ENCODE measurements around the gene PRR20C. TPM values are rescaled to one million over a fixed set of nuclear protein-coding genes. Genes with fewer than 3 reads are reported as not detected.
"Not testable (repeated sequence)": the region's sequence is repeated elsewhere in the genome, so short reads cannot be mapped to it uniquely, and the experiment has no call there.

The PRR20C gene
- total and polyA plus RNA-seq, 7 donors = not detected

DNA sequence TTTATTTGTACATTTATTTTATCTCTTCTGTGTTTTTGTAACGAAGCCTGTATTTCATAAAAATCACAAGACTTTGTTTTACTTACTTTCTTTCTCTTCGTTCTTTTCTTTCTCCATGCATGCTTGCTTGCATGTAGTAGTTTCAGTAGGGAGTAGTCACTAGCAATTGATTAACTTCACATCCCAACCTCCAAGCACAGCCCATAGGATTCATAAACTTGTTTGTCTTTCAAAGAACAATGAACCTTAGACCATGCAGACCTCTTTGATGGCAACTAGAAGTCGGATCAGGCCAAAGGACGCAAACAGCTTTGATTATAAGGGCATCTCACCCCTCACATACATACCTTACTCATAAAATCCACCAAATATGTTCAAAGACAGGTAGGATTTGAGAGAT, 16.3 kb upstream of the PRR20C start:
- Histone ChIP-seq H3K27me3 (no peaks in the 10 kb centered on the region), H3K27ac (no peak overlapping the region), H3K9me3 (no peaks in the 10 kb centered on the region), H3K4me3 (no peak overlapping the region), H3K4me1 (no peaks in the 10 kb centered on the region), H3K36me3 (no peaks in the 10 kb centered on the region)
- TF ChIP-seq POLR2AphosphoS5 (IDR thresholded peaks at IDR 0.05) (no peak), POLR2A (IDR thresholded peaks at IDR 0.05) (no peak), EP300 (IDR thresholded peaks at IDR 0.05) (no peak)
- TF ChIP-seq, protein P1, sequence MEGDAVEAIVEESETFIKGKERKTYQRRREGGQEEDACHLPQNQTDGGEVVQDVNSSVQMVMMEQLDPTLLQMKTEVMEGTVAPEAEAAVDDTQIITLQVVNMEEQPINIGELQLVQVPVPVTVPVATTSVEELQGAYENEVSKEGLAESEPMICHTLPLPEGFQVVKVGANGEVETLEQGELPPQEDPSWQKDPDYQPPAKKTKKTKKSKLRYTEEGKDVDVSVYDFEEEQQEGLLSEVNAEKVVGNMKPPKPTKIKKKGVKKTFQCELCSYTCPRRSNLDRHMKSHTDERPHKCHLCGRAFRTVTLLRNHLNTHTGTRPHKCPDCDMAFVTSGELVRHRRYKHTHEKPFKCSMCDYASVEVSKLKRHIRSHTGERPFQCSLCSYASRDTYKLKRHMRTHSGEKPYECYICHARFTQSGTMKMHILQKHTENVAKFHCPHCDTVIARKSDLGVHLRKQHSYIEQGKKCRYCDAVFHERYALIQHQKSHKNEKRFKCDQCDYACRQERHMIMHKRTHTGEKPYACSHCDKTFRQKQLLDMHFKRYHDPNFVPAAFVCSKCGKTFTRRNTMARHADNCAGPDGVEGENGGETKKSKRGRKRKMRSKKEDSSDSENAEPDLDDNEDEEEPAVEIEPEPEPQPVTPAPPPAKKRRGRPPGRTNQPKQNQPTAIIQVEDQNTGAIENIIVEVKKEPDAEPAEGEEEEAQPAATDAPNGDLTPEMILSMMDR (IDR thresholded peaks at IDR 0.05) = no peak
- DNase-seq = no peak
- intact Hi-C loops (cut with DNase I) = no loop called here
- 12 to 57% methylated on average over 4 of the region's 4 CpGs for WGBS, 2 donors

DNA sequence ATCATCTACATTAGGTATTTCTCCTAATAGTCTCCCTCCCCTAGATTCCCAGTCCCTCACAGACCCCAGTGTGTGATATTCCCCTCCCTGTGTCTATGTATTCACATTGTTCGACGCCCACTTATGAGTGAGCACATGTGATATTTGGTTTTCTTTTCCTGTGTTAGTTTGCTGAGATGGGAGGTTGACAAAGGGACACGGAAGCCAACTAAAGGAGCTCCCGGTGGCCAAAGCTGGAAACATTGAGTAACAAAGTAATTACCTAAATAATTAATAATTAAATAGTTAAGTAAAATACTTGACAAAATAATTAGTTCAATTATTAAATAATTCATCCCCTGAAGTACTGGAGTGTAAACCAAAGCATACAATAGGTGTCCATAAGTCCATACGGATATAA, 14.9 kb upstream of the PRR20C start:
- H3K27ac ChIP-seq = no peak overlapping the region
- TF ChIP-seq POLR2A (IDR thresholded peaks at IDR 0.05) = no peak
- TF ChIP-seq, protein P1 (IDR thresholded peaks at IDR 0.05) = no peak
- TF ChIP-seq POLR2AphosphoS5 (IDR thresholded peaks at IDR 0.05) = no peak
- TF ChIP-seq EP300 (IDR thresholded peaks at IDR 0.05) = no peak
- H3K9me3 ChIP-seq = no peaks in the 10 kb centered on the region
- no peaks in the 10 kb centered on the region for H3K4me1 ChIP-seq
- H3K27me3 ChIP-seq = no peaks in the 10 kb centered on the region
- WGBS, 2 donors = 93 to 94% methylated on average over 5 of the region's 5 CpGs
- intact Hi-C loops (cut with DNase I) = no loop called here
- no peak overlapping the region for H3K4me3 ChIP-seq
- no peaks in the 10 kb centered on the region for H3K36me3 ChIP-seq
- no peak for DNase-seq

DNA sequence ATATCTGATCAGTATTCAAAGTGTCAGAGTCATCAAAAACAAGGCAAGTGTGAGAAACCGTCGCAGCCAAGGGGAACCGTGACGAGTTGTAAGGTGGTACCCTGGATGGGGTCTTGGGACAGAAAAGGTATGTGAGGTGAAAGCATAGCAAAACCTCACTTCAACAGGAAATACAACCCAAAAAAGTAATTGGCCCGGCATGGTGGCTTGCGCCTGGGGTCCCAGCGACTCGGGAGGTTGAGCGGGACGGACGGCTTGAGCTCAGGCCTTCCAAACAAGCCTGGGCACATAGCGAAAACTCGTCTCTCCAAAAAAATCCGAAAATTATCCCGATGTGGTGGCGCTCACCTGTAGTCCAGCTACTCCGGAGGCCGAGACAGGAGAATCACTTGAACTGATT, 14.1 kb upstream of the PRR20C start:
- 91 to 97% methylated on average over 7 to 14 of the region's 18 CpGs for WGBS, 2 donors
- H3K36me3 ChIP-seq; H3K9me3 ChIP-seq; H3K4me3 ChIP-seq; H3K4me1 ChIP-seq; H3K27me3 ChIP-seq; intact Hi-C loops (cut with DNase I); DNase-seq; H3K27ac ChIP-seq: not testable (repeated sequence)

DNA sequence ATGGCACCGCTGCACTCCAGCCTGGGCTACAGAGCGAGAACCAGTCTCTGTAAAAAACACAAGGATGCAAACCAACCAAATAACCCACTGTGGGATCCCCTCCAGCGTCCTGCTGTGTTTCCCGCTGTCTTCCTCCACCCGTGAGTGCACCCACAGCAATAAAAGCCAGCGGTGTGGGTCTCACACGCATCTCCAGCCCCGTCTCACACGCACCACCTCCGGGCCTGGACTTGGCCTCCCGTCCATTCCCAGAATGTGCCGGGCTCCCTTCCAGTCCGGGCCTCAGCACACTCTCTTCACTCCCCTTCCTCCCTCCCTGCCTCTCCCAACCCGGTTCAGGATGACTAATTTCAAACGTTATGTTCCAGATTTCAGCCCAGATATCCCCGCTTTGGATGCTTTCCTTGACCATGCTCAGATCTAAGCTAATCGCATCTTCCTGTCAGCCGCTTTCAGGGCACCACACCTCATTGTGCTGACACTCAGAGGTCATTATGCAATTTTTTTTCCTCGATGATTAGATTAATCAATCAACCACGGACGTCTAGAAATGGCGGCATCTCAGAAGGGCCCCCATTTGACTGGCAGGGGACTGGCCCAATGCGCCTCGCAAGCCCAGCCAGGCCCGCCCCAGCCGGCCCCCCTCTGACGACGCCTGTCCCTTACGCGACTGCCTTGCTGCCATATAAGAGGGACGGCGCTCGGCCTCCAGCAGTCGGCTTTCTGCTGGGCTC, 13.5 kb upstream of the PRR20C start, which contains the start of gene PRR20A:
TSS of gene PRR20A (plus strand) at position 684 of the 734 bp plus-strand sequence. CDS start 387 bp downstream, outside the sequence.
- WGBS, 2 donors = 96 to 98% methylated on average over 10 to 13 of the region's 34 CpGs
- H3K4me3 ChIP-seq; H3K4me1 ChIP-seq; DNase-seq; H3K27me3 ChIP-seq; H3K9me3 ChIP-seq; H3K36me3 ChIP-seq; H3K27ac ChIP-seq; intact Hi-C loops (cut with DNase I): not testable (repeated sequence)

DNA sequence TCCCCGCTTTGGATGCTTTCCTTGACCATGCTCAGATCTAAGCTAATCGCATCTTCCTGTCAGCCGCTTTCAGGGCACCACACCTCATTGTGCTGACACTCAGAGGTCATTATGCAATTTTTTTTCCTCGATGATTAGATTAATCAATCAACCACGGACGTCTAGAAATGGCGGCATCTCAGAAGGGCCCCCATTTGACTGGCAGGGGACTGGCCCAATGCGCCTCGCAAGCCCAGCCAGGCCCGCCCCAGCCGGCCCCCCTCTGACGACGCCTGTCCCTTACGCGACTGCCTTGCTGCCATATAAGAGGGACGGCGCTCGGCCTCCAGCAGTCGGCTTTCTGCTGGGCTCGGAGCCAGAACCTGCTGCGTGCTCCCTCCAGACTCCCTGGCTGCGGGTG, 6.7 kb upstream of the PRR20C start, which contains the start of gene PRR20B:
TSS of gene PRR20B (plus strand) at position 301 of the 400 bp plus-strand sequence. CDS start 387 bp downstream, outside the sequence.
- DNase-seq; H3K4me1 ChIP-seq; H3K9me3 ChIP-seq; H3K27ac ChIP-seq; H3K27me3 ChIP-seq; intact Hi-C loops (cut with DNase I); H3K36me3 ChIP-seq; H3K4me3 ChIP-seq: not testable (repeated sequence)
- WGBS, 2 donors = no CpG with 5 or more reads among the region's 22 CpGs

DNA sequence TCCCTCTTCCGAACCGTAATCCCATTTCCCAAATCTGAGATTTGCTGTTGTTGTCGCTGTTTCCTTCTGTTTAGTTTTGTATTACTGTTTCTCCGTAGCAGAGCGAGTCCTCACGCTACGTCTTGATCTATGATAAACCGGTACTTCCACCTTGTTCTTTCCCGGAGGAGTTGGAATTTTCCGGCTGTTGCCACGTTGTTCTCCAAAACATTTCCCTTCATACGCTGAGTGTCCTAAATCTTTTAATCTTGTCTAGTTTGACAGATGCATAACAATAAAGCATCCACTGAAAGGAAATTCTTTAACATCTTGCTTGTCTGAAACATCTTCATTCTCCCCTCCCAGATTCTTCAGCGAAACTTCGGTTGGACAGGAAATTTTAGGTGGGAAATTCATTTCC, 5.8 kb upstream of the PRR20C start:
- H3K27me3 ChIP-seq; H3K4me3 ChIP-seq; intact Hi-C loops (cut with DNase I); H3K9me3 ChIP-seq; H3K4me1 ChIP-seq; H3K27ac ChIP-seq; H3K36me3 ChIP-seq: not testable (repeated sequence)
- WGBS, 2 donors = 96% methylated on average over 6 of the region's 14 CpGs
- DNase-seq = peak; percentile 29

DNA sequence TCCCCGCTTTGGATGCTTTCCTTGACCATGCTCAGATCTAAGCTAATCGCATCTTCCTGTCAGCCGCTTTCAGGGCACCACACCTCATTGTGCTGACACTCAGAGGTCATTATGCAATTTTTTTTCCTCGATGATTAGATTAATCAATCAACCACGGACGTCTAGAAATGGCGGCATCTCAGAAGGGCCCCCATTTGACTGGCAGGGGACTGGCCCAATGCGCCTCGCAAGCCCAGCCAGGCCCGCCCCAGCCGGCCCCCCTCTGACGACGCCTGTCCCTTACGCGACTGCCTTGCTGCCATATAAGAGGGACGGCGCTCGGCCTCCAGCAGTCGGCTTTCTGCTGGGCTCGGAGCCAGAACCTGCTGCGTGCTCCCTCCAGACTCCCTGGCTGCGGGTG, 6.5 kb downstream of the PRR20C start, which contains the start of gene PRR20D:
TSS of gene PRR20D (plus strand) at position 301 of the 400 bp plus-strand sequence. CDS start 387 bp downstream, outside the sequence.
- H3K27me3 ChIP-seq; DNase-seq; H3K4me1 ChIP-seq; H3K9me3 ChIP-seq; H3K4me3 ChIP-seq; H3K27ac ChIP-seq; H3K36me3 ChIP-seq; intact Hi-C loops (cut with DNase I): not testable (repeated sequence)
- no CpG with 5 or more reads among the region's 22 CpGs for WGBS, 2 donors

DNA sequence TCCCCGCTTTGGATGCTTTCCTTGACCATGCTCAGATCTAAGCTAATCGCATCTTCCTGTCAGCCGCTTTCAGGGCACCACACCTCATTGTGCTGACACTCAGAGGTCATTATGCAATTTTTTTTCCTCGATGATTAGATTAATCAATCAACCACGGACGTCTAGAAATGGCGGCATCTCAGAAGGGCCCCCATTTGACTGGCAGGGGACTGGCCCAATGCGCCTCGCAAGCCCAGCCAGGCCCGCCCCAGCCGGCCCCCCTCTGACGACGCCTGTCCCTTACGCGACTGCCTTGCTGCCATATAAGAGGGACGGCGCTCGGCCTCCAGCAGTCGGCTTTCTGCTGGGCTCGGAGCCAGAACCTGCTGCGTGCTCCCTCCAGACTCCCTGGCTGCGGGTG, 13.0 kb downstream of the PRR20C start, which contains the start of gene PRR20E:
TSS of gene PRR20E (plus strand) at position 301 of the 400 bp plus-strand sequence. CDS start 387 bp downstream, outside the sequence.
- intact Hi-C loops (cut with DNase I); H3K9me3 ChIP-seq; H3K27me3 ChIP-seq; H3K4me1 ChIP-seq; DNase-seq; H3K4me3 ChIP-seq; H3K27ac ChIP-seq; H3K36me3 ChIP-seq: not testable (repeated sequence)
- no CpG with 5 or more reads among the region's 22 CpGs for WGBS, 2 donors

Data from sigmoid colon (tissue), 7 donors.